Stimulated activated CD4-positive, alpha-beta T cell treated with anti-CD3 and anti-CD28 coated beads, Interleukin-1b, Interleukin-23, amount 100 ng/mL, for 24 hours (primary cell): ENCODE results near the gene ALS2.
"Not testable (repeated sequence)": the region's sequence is repeated elsewhere in the genome, so short reads cannot be mapped to it uniquely, and the experiment has no call there.

Experiments used
- DNase-seq, 4 experiments: peaks; one replicate each; pipeline ENCODE4 v3.0.0-alpha.2; 2020; ENCODE audit warnings: low read depth in 4 of 4, low spot score in 1 of 4

ALS2 gene

DNA sequence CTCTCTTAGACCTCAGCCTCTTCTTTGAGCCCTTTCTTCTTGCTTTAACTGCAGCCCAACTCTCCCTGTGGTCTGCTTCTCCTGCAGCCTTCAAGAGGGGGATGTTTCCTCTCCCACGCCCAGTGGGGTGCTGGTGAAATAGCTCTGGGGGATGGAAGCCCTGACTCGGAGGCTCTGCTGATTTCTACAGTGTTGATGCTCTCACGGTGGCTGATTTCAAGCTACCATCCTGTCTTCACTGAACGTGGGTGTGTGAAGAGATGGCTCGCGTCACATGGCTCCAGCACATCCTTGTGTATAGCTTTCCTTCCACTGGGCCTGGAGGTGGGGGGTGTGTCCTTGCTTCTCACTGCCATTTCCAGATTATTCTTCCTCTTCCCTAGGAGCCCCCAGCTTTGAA is 102.3 kb downstream of the ALS2 start:
- no peak for DNase-seq

- DNase-seq: no peak
Observed at GRCh38 chr2:201675454-201675853, 105.3 kb downstream of the ALS2 start.

GRCh38 chr2:201674794-201675193 is 105.9 kb downstream of the ALS2 start:
- no peak for DNase-seq

DNA sequence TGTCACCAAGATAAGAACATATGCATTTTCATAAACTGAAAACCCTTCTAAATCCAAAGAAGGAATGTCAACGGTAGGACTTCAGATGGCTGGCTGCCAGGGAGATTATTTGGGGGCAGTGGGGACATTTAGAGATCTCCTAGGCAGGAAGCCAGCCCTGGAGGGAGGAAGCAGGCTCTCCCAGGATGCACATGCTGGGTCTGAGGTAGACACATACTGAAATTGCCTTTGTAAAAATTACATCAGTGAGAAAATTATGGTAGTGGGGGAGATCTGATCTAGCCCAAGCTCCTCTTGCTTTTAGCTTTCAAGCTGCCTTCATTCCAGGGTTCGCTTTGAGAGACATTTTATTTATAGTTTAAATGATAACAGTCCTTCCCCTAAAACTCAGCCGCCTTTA is 106.4 kb downstream of the ALS2 start:
- no peak for DNase-seq

- DNase-seq: no peak
Observed at GRCh38 chr2:201673546-201673945, 107.2 kb downstream of the ALS2 start.

GRCh38 chr2:201671205-201671604 is 109.5 kb downstream of the ALS2 start:
- not testable (repeated sequence) for DNase-seq

GRCh38 chr2:201669865-201670264 is 110.9 kb downstream of the ALS2 start:
- no peak for DNase-seq

DNA sequence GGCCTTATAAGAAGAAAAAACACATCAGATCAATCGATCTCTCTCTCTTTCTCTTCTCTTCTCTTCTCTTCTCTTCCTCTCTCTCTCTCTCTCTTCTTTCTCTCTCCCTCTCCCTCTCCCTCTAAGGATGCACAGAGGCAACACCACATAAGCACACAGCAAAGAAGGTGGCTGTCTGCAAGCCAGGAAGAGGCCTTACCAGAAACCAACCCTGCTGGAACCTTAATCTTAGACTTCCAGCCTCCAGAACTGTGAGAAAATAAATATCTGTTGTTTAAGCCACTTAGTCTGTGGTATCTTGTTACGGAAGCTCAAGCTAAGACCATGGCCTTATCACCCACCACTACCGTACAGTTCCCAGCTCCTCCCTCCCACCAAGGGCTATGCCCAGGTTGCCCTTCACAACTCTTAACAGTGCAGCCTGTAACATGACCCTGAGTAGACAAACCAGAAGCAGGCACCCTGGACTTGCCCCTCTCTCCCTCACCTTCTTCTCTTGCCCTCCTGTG is 112.3 kb downstream of the ALS2 start:
- no peak for DNase-seq

DNA sequence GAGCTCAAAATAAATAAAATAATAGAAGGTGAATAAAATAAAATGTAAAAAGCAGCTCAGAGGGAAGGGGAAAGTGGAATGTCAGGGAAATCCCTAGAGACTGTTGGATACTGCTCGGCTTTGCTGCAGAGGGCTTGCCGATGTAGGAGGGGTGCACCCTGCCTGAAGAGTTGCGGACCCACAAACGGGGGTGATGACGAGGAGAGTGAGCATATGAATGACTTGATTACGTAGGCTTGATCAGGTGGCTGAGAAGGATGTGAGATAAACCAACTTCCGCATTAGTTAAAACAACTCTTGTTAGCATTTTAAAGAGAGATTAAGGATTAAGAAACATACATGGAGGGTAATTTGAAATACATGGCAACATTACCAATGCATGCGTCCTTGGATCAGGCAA is 116.4 kb downstream of the ALS2 start:
- no peak for DNase-seq

GRCh38 chr2:201661366-201661765 is 119.4 kb downstream of the ALS2 start:
- no peak for DNase-seq

DNA sequence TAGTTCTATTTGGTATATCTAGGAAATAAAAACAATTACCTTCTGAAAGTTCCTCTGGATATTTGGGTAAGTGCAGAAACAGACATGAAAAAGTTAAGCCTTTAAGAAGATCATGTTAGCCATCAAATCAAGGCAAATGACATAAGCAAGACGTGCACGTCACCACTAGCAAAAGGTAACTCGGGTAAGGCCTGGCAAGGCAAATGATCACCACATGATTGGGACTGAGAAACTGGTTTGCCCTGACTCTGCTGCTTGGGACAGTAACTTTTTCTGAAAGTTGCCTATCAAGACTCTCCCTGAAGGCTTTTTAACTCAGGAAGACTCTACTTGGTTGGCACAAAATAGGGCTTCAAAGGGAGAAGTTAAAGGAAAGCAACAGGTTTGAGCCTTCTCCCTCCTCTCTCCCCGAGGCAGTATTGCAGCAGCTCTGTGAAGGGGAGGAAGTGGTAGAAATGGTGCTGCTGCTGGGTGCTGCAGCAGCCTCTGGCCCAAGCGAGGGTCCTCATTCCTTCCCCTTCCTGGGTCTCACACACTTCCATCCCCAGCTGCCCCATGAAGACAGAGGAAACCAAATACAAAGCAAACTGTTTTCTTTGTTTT is 120.3 kb downstream of the ALS2 start:
- no peak for DNase-seq

GRCh38 chr2:201656740-201657139 is 124.0 kb downstream of the ALS2 start:
- DNase-seq: no peak

GRCh38 chr2:201656102-201656501 is 124.6 kb downstream of the ALS2 start:
- no peak for DNase-seq

DNA sequence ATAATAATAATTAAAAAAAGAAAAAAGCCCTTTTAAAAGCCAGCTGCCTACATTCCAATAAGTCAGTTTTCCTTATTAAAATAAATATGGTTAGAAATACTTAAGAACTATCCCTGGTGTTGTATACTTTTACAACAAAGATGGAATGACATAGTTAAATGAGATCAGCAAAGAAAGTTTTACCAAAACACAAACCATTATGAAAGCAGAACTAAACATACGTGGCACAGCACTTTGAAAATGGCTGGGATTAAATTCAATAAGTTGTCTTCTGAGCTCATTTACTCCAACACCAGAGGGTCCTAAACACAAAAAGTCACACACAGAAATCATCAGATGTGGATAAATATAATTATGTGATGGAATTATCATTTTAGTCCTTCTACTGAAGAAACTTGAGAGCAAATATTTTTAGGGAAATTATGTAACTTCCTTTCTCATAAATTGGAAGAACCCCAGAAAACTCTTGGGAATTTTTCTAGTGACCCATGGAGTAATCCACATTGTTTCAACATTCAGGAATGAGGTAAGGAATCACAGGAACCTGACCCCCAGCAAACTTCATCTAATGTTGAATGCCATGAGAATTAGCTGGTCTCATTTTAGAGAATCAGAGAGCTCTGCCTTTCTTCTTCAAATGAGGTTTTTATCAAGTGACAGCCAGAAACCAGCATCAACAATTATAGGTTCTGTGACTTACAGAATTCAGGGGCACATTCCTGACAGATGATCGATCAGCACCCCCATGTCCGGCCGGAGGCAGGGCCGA is 125.9 kb downstream of the ALS2 start:
- no peak for DNase-seq

DNA sequence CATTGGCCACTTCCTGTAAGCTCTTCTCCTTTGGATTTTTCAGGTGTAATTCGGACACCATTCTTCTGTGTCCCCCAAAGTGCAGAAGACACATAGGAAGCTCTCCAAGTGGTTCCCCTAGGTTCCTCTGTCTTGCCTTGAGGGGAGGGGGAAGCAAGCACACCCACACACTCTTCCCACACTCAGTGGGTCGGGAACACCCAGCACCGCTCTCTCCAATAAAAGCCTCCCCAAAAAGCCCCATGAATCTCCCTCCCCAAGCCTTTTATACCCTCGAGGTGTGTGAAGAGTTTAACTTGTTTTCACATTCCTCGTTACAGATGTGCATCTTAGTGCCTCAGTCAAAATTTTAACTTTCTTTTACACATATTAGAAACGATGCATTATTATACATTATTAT is 127.5 kb downstream of the ALS2 start:
- DNase-seq: no peak
